SJCRH30 (cell line): Measurements from ENCODE around the gene PCIF1. TPM values are rescaled to one million over a fixed set of nuclear protein-coding genes. Genes with fewer than 3 reads are reported as not detected.
"Not testable (repeated sequence)": the region's sequence is repeated elsewhere in the genome, so short reads cannot be mapped to it uniquely, and the experiment has no call there.

ENCODE experiments used
- DNase-seq, 2 experiments: peaks; one replicate each; pipeline ENCODE4 v3.0.0-alpha.2; 2015 to 2020
- H3K27ac ChIP-seq: fragments of 250-450 bp; sonication (Bioruptor Pico); 2 replicates; pipeline ENCODE4 v1.5.1; 2020; ENCODE audit warnings: mild to moderate bottlenecking, moderate library complexity
- H3K27me3 ChIP-seq: fragments of 250-450 bp; sonication (Bioruptor Pico); 2 replicates; pipeline ENCODE4 v1.5.1; 2020; ENCODE audit warnings: mild to moderate bottlenecking, moderate library complexity
- H3K36me3 ChIP-seq: fragments of 250-450 bp; sonication (Bioruptor Pico); 2 replicates; pipeline ENCODE4 v1.5.1; 2020; ENCODE audit warnings: mild to moderate bottlenecking, moderate library complexity
- H3K4me1 ChIP-seq: fragments of 250-450 bp; sonication (Bioruptor Pico); 2 replicates; pipeline ENCODE4 v1.5.1; 2020; ENCODE audit warnings: mild to moderate bottlenecking, moderate library complexity
- H3K4me3 ChIP-seq: fragments of 250-450 bp; sonication (Bioruptor Pico); 2 replicates; pipeline ENCODE4 v1.5.1; 2020; ENCODE audit warnings: mild to moderate bottlenecking, moderate library complexity
- H3K9me3 ChIP-seq: fragments of 250-450 bp; sonication (Bioruptor Pico); replicated peaks from 2 replicates; pipeline ENCODE4 v1.5.1; 2020; ENCODE audit warnings: mild to moderate bottlenecking, moderate library complexity
- total RNA-seq: library from RNA; depleted of rRNA; stranded (reverse); fragments of >200 nt; shearing (Covaris generic); gene quantifications from 2 replicates; pipeline ENCODE4 v1.2.3, GENCODE V29; 2014

PCIF1 gene
- total RNA-seq, 1 experiment from 2014 or later = 21.7 TPM

- Histone ChIP-seq H3K27me3 (no peaks in the 10 kb centered on the region), H3K27ac (no peak overlapping the region), H3K9me3 (no peaks in the 10 kb centered on the region), H3K4me1 (peaks cover 37% of the 10 kb centered on the region), H3K4me3 (no peak overlapping the region), H3K36me3 (no peaks in the 10 kb centered on the region)
- DNase-seq = no peak
Measured at GRCh38 chr20:45927071-45927878, 7.2 kb upstream of the PCIF1 start.

- not testable (repeated sequence) for H3K9me3 ChIP-seq, H3K27ac ChIP-seq, H3K36me3 ChIP-seq, H3K4me3 ChIP-seq, H3K27me3 ChIP-seq, H3K4me1 ChIP-seq, DNase-seq
Measured at GRCh38 chr20:45931680-45932079, 2.8 kb upstream of the PCIF1 start.

- DNase-seq = peak; percentile 93 to 95
- H3K4me1 ChIP-seq = peaks cover 3% of the 10 kb centered on the region
- H3K4me3 ChIP-seq = peak overlapping the region; percentile 99
- H3K36me3 ChIP-seq = peaks cover 2% of the 10 kb centered on the region; the same call in 1 of the 2 replicates
- H3K27me3 ChIP-seq = no peaks in the 10 kb centered on the region
- H3K9me3 ChIP-seq = no peaks in the 10 kb centered on the region
- peak overlapping the region; percentile 100 for H3K27ac ChIP-seq
Measured at GRCh38 chr20:45933266-45934045, 1.0 kb upstream of the PCIF1 start.

- Histone ChIP-seq H3K27ac (peak overlapping the region; percentile 100), H3K36me3 (peaks cover 9% of the 10 kb centered on the region; the same call in 1 of the 2 replicates), H3K4me3 (peak overlapping the region; percentile 99), H3K27me3 (no peaks in the 10 kb centered on the region), H3K4me1 (peaks cover 3% of the 10 kb centered on the region), H3K9me3 (no peaks in the 10 kb centered on the region)
- DNase-seq = peak; percentile 67 to 75
Measured at GRCh38 chr20:45934046-45934585, 367 bp upstream of the PCIF1 start.

- Histone ChIP-seq H3K9me3 (no peaks in the 10 kb centered on the region), H3K36me3 (peaks cover 18% of the 10 kb centered on the region), H3K4me1 (peaks cover 3% of the 10 kb centered on the region), H3K27me3 (no peaks in the 10 kb centered on the region), H3K27ac (peak overlapping the region; percentile 100), H3K4me3 (peak overlapping the region; percentile 99)
- DNase-seq = peak in 1 of 2 experiments; percentile 50
Measured at GRCh38 chr20:45935416-45936046, 1.0 kb downstream of the PCIF1 start.

- Histone ChIP-seq H3K27me3 (no peaks in the 10 kb centered on the region), H3K9me3 (no peaks in the 10 kb centered on the region), H3K36me3 (peaks cover 30% of the 10 kb centered on the region), H3K4me1 (peaks cover 3% of the 10 kb centered on the region), H3K27ac (peak overlapping the region; percentile 18), H3K4me3 (no peak overlapping the region)
- no peak for DNase-seq
Measured at GRCh38 chr20:45937765-45938164, 3.3 kb downstream of the PCIF1 start.

DNA sequence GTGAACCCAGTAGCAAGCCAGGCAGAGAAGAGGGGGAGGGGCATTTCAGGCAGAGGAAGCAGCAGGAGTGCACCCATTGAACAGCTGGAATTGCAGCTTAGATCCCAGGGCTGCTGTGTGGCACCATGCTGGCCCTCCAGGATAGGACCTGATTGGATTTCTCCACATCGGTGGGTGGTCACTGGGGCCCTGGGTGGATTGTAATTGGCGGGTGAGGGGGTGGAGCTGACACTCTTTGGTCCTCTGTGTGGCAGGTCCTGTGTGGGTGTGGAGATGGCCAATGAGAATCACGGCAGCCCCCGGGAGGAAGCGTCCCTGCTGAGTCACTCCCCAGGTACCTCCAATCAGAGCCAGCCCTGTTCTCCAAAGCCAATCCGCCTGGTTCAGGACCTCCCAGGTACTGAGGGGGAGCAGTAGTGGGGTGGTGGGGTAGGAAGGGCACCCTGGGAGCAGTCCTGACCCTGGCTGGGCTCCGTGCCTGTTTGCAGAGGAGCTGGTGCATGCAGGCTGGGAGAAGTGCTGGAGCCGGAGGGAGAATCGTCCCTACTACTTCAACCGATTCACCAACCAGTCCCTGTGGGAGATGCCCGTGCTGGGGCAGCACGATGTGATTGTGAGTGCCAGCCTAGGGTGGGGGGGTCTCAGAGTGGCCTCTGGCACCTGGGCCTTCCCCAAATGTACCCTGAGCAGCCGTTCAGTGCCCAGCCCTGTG lies 4.4 kb downstream of the PCIF1 start:
- H3K36me3 ChIP-seq = peaks cover 41% of the 10 kb centered on the region
- no peaks in the 10 kb centered on the region for H3K27me3 ChIP-seq
- no peak overlapping the region for H3K4me3 ChIP-seq
- H3K4me1 ChIP-seq = no peaks in the 10 kb centered on the region; the same call in none of the 2 replicates
- no peak overlapping the region for H3K27ac ChIP-seq
- no peak for DNase-seq
- H3K9me3 ChIP-seq = no peaks in the 10 kb centered on the region

GRCh38 chr20:45940053-45940452 lies 5.6 kb downstream of the PCIF1 start:
- H3K4me1 ChIP-seq = no peaks in the 10 kb centered on the region; the same call in none of the 2 replicates
- H3K27me3 ChIP-seq = no peaks in the 10 kb centered on the region
- H3K9me3 ChIP-seq = no peaks in the 10 kb centered on the region
- no peak for DNase-seq
- H3K36me3 ChIP-seq = peaks cover 53% of the 10 kb centered on the region
- H3K27ac ChIP-seq = no peak overlapping the region
- no peak overlapping the region for H3K4me3 ChIP-seq

- H3K9me3 ChIP-seq = no peaks in the 10 kb centered on the region
- no peaks in the 10 kb centered on the region for H3K27me3 ChIP-seq
- no peaks in the 10 kb centered on the region; the same call in none of the 2 replicates for H3K4me1 ChIP-seq
- peaks cover 57% of the 10 kb centered on the region for H3K36me3 ChIP-seq
- DNase-seq = no peak
- no peak overlapping the region for H3K27ac ChIP-seq
- H3K4me3 ChIP-seq = no peak overlapping the region
Measured at GRCh38 chr20:45940469-45940868, 6.0 kb downstream of the PCIF1 start.

DNA sequence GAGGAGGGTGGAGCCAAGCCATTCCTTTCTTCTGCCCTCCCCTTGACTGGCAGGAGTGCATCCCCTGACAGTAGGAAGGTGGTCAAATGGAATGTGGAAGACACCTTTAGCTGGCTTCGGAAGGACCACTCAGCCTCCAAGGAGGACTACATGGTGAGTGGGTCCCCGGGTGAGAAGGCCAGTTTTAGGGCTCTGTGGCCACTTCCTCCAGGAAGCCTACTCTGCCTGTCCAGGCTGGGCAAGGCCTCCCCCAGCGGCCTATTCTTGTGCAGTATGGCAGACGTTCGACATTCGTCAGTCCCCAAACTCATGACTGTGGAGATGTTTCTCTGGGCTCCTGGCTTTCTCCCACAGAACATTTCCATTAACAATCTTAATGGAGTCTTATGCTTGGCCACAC lies 9.1 kb downstream of the PCIF1 start:
- no peak overlapping the region for H3K27ac ChIP-seq
- peaks cover 81% of the 10 kb centered on the region for H3K36me3 ChIP-seq
- H3K4me1 ChIP-seq = peaks cover 1% of the 10 kb centered on the region; the same call in 1 of the 2 replicates
- H3K9me3 ChIP-seq = no peaks in the 10 kb centered on the region
- DNase-seq = no peak
- no peaks in the 10 kb centered on the region for H3K27me3 ChIP-seq
- H3K4me3 ChIP-seq = no peak overlapping the region

DNA sequence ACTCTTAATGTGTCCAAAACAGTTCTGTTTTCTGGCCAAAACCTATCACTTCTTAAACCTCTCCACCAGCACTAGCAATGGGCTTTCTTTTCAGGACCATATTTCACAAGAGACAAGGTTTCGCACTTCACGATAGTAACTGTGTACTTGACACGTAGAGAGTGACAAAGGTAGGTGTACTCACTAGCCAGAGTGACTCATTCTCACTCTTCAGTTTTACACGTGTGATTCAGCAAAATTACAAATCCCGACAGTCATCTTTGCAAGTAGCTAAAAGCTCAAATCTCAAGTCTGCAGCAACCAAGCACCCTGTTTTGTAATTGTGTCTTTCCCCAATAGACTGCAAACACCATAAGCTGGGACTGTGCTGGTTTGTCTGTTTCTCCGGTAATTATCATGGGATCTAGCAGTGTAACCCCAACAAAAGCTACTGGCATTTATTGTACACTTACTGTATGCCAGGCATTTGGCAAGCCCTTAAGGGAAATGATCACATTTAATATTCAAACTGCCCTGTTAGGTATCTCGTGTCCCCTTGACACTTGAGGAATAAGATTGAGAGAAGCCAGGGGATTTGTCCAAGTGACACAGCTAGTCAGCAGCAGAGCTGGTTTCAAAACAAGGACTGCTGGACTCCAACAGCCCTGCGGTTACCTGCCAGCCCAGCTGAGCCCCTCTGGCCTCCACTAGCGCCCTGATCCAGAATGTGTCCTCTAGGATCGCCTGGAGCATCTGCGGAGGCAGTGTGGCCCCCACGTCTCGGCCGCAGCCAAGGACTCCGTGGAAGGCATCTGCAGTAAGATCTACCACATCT lies 9.9 kb downstream of the PCIF1 start:
- peaks cover 5% of the 10 kb centered on the region; the same call in 1 of the 2 replicates for H3K4me1 ChIP-seq
- H3K27me3 ChIP-seq = no peaks in the 10 kb centered on the region
- H3K27ac ChIP-seq = no peak overlapping the region
- no peak overlapping the region for H3K4me3 ChIP-seq
- no peak for DNase-seq
- no peaks in the 10 kb centered on the region for H3K9me3 ChIP-seq
- H3K36me3 ChIP-seq = peaks cover 80% of the 10 kb centered on the region

DNA sequence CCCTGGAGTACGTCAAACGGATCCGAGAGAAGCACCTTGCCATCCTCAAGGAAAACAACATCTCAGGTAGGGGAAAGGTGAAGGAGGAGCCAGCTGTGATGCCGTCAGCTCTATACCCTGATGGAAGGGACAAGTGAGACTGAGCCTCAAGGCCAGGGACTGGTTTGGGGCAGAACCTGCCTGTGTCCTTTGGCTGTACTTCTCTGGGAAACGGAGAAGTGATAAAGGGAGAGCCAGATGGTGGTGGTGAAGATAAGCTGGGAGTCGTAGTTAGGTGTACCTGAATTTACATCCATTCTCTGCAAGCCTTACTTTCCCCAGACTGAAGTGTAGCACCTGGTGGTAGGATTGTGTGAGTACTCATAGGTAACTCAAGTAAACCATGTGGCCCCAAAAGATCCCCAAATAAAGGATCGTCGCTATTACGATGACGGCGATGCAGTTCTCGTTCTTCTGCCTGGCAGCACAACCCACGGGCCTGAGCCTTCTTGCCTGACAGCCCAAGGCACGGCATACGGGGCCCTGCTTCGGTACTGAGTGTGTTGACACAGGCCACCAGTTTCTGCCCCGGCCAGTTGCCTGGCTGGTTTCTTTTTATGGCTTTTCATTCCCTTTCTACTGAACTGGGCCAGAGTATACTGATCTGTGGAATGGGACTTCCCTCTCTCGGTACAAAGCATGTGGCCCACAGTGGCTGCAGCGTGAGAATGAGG lies 10.6 kb downstream of the PCIF1 start:
- H3K4me1 ChIP-seq = peaks cover 5% of the 10 kb centered on the region; the same call in 1 of the 2 replicates
- no peak overlapping the region for H3K27ac ChIP-seq
- no peaks in the 10 kb centered on the region for H3K9me3 ChIP-seq
- no peak overlapping the region for H3K4me3 ChIP-seq
- no peaks in the 10 kb centered on the region for H3K27me3 ChIP-seq
- H3K36me3 ChIP-seq = peaks cover 77% of the 10 kb centered on the region
- DNase-seq = no peak

DNA sequence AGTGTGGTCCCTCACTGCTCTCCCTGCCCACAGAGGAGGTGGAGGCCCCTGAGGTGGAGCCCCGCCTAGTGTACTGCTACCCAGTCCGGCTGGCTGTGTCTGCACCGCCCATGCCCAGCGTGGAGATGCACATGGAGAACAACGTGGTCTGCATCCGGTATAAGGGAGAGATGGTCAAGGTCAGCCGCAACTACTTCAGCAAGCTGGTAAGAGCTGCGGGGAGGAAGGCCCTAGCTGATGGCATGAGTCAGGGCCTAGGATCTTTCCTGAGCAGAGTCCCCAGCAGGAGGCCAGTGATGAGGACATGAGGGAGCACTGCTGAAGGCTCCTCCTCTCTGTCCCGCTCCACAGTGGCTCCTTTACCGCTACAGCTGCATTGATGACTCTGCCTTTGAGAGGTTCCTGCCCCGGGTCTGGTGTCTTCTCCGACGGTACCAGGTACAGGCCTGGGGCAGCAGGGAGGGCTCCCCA lies 11.2 kb downstream of the PCIF1 start:
- H3K36me3 ChIP-seq = peaks cover 80% of the 10 kb centered on the region
- peaks cover 5% of the 10 kb centered on the region; the same call in 1 of the 2 replicates for H3K4me1 ChIP-seq
- H3K27me3 ChIP-seq = no peaks in the 10 kb centered on the region
- no peak for DNase-seq
- no peak overlapping the region for H3K4me3 ChIP-seq
- no peaks in the 10 kb centered on the region for H3K9me3 ChIP-seq
- no peak overlapping the region for H3K27ac ChIP-seq
